ENCODE data around the gene RPS18.
"Not testable (repeated sequence)": the region's sequence is repeated elsewhere in the genome, so short reads cannot be mapped to it uniquely, and the experiment has no call there.

RPS18 gene

GRCh38 chr6:33271468-33272274 lies at the start of gene RPS18, which contains the start of gene VPS52:
RPS18 (plus strand) TSS chr6:33272075; CDS start chr6:33272120, 45 bp downstream.
VPS52 (minus strand) TSS chr6:33271876; CDS start chr6:33271675, 201 bp downstream.
- peak; percentile 91 to 99 for DNase-seq

- DNase-seq = not testable (repeated sequence)
Observed at GRCh38 chr6:33226503-33227120, 45.3 kb upstream of the RPS18 start.

- no peak for DNase-seq
Observed at GRCh38 chr6:33235221-33235634, 36.6 kb upstream of the RPS18 start.

GRCh38 chr6:33236328-33236727 lies 35.5 kb upstream of the RPS18 start:
- no peak for DNase-seq

GRCh38 chr6:33236852-33237251 lies 35.0 kb upstream of the RPS18 start:
- no peak for DNase-seq

GRCh38 chr6:33237741-33238140 lies 34.1 kb upstream of the RPS18 start:
- DNase-seq = no peak

GRCh38 chr6:33241968-33242367 lies 29.9 kb upstream of the RPS18 start:
- no peak for DNase-seq

GRCh38 chr6:33243476-33243875 lies 28.4 kb upstream of the RPS18 start:
- no peak for DNase-seq

- peak; percentile 70 to 71 for DNase-seq
Observed at GRCh38 chr6:33247977-33248642, 23.8 kb upstream of the RPS18 start.

- no peak for DNase-seq
Observed at GRCh38 chr6:33248643-33248931, 23.3 kb upstream of the RPS18 start.

- DNase-seq = peak; percentile 96 to 99
Observed at GRCh38 chr6:33248932-33249731, 22.7 kb upstream of the RPS18 start.

GRCh38 chr6:33249732-33250630 lies 21.9 kb upstream of the RPS18 start:
- no peak for DNase-seq

GRCh38 chr6:33250731-33251130 lies 21.1 kb upstream of the RPS18 start:
- no peak for DNase-seq

- no peak for DNase-seq
Observed at GRCh38 chr6:33251395-33252012, 20.4 kb upstream of the RPS18 start.

- DNase-seq = no peak
Observed at GRCh38 chr6:33252759-33253158, 19.1 kb upstream of the RPS18 start.

GRCh38 chr6:33254591-33254990 lies 17.3 kb upstream of the RPS18 start:
- no peak for DNase-seq

GRCh38 chr6:33259032-33259431 lies 12.8 kb upstream of the RPS18 start:
- no peak for DNase-seq

- not testable (repeated sequence) for DNase-seq
Observed at GRCh38 chr6:33262490-33262889, 9.4 kb upstream of the RPS18 start.

GRCh38 chr6:33264015-33264414 lies 7.9 kb upstream of the RPS18 start:
- DNase-seq = no peak

- no peak for DNase-seq
Observed at GRCh38 chr6:33271117-33271467, 783 bp upstream of the RPS18 start.

- no peak for DNase-seq
Observed at GRCh38 chr6:33272275-33273128, 627 bp downstream of the RPS18 start.

All from hippocampal formation (tissue), 2 donors.